Measurements from ENCODE around the gene TMEM72. TPM values are rescaled to one million over a fixed set of nuclear protein-coding genes. Genes with fewer than 3 reads are reported as not detected.

Gene TMEM72
- total RNA-seq, 1 experiment from 2014 or later = not detected

GRCh38 chr10:44955413-44956070, 44.4 kb downstream of the TMEM72 start:
- no peak for TF ChIP-seq POLR2AphosphoS5 (IDR thresholded peaks at IDR 0.05; ENCODE audit: low read depth, low read length)
- TF ChIP-seq REST (IDR thresholded peaks at IDR 0.05; ENCODE audit: insufficient read depth in 1 of 2, low read depth in 2 of 2, low read length in 1 of 2) = no peak
- TF ChIP-seq TCF7L2 (IDR thresholded peaks at IDR 0.05; ENCODE audit: low read depth, low read length) = no peak
- TF ChIP-seq CTCF (IDR thresholded peaks at IDR 0.05) = no peak
- no peak for TF ChIP-seq SIN3A (IDR thresholded peaks at IDR 0.05; ENCODE audit: borderline replicate concordance, insufficient read depth, low read depth, low read length)
- ChIA-PET POLR2A (no interaction called here), CTCF (no interaction called here)
- H3K4me3 ChIP-seq (ENCODE audit: low read depth in 2 of 2, low read length in 2 of 2) = no peak overlapping the region
- no peaks in the 10 kb centered on the region for H3K9me3 ChIP-seq (ENCODE audit: control insufficient read depth, insufficient read depth, low read depth, low read length)
- intact Hi-C loops (cut with micrococcal nuclease; ENCODE audit: unreplicated experiment) (no loop called here), in situ Hi-C loops (cut with HindIII; ENCODE audit: low pct_unique_long_range_greater_than_20kb, low sequenced_read_pairs) (no loop called here)
- no peak overlapping the region for H3K27ac ChIP-seq (ENCODE audit: low read length)
- no peaks in the 10 kb centered on the region for H3K27me3 ChIP-seq (ENCODE audit: control insufficient read depth, insufficient read depth, low read length)
- DNase-seq (ENCODE audit: low read depth, low spot score) = no peak
- ATAC-seq = no peak
- BruUV-seq (replicated peaks) = no TSS peak
- no peaks in the 10 kb centered on the region for H3K36me3 ChIP-seq (ENCODE audit: control insufficient read depth, insufficient read depth, low read length)
- peaks cover 18% of the 10 kb centered on the region for H3K4me1 ChIP-seq (ENCODE audit: control insufficient read depth, insufficient read depth, low read length)

- Histone ChIP-seq H3K4me3 (ENCODE audit: low read depth in 2 of 2, low read length in 2 of 2) (no peak overlapping the region), H3K9me3 (ENCODE audit: control insufficient read depth, insufficient read depth, low read depth, low read length) (no peaks in the 10 kb centered on the region), H3K36me3 (ENCODE audit: control insufficient read depth, insufficient read depth, low read length) (no peaks in the 10 kb centered on the region), H3K27me3 (ENCODE audit: control insufficient read depth, insufficient read depth, low read length) (no peaks in the 10 kb centered on the region), H3K4me1 (ENCODE audit: control insufficient read depth, insufficient read depth, low read length) (peaks cover 25% of the 10 kb centered on the region), H3K27ac (ENCODE audit: low read length) (no peak overlapping the region)
- TF ChIP-seq REST (IDR thresholded peaks at IDR 0.05; ENCODE audit: insufficient read depth in 1 of 2, low read depth in 2 of 2, low read length in 1 of 2) (no peak), SIN3A (IDR thresholded peaks at IDR 0.05; ENCODE audit: borderline replicate concordance, insufficient read depth, low read depth, low read length) (no peak), CTCF (IDR thresholded peaks at IDR 0.05) (no peak), TCF7L2 (IDR thresholded peaks at IDR 0.05; ENCODE audit: low read depth, low read length) (no peak), POLR2AphosphoS5 (IDR thresholded peaks at IDR 0.05; ENCODE audit: low read depth, low read length) (no peak)
- ATAC-seq (no peak), DNase-seq (ENCODE audit: low read depth, low spot score) (no peak)
- no TSS peak for BruUV-seq (replicated peaks)
- POLR2A ChIA-PET = no interaction called here
- in situ Hi-C loops (cut with HindIII; ENCODE audit: low pct_unique_long_range_greater_than_20kb, low sequenced_read_pairs) = no loop called here
- intact Hi-C loops (cut with micrococcal nuclease; ENCODE audit: unreplicated experiment) = no loop called here
- CTCF ChIA-PET = no interaction called here
Observed at GRCh38 chr10:44956226-44956625, 45.1 kb downstream of the TMEM72 start.
